NT2/D1 (cell line): ENCODE measurements around the gene IL32.

Source experiments
- YY1 ChIP-seq: IDR thresholded peaks from 2 replicates; pipeline ENCODE4 v1.6.1; 2011; ENCODE audit not compliant: insufficient read length, insufficient read depth
- ZNF274 ChIP-seq: IDR thresholded peaks from 2 replicates; pipeline ENCODE4 v1.6.1; 2011; ENCODE audit warnings: mild to moderate bottlenecking, low read depth, low read length

- TF ChIP-seq YY1 (no peak), ZNF274 (no peak)
Measured at GRCh38 chr16:3060339-3061127, 4.9 kb upstream of the IL32 start.
